Right atrium auricular region (tissue), 2 donors: ENCODE data around the gene ZMIZ1. TPM values are rescaled to one million over a fixed set of nuclear protein-coding genes. Genes with fewer than 3 reads are reported as not detected.

ENCODE experiments used
- DNase-seq: peaks from one replicate; pipeline ENCODE4 v3.0.0-alpha.2; 2019; ENCODE audit warnings: low spot score
- H3K27ac ChIP-seq, 2 donors: fragments of 200-600 bp; sonication (generic); 1 replicate in 1 of 2; 2 replicates in 1 of 2; pipeline ENCODE4 v1.5.1; 2016 to 2019
- H3K27me3 ChIP-seq, 2 donors: fragments of 200-600 bp; sonication (generic); one replicate each; pipeline versions ENCODE4 v1.5.1 to v1.6.0; 2017 to 2019
- H3K36me3 ChIP-seq: fragments of 200-600 bp; sonication (generic); one replicate; pipeline ENCODE4 v1.5.1; 2016
- H3K4me1 ChIP-seq, 2 donors: fragments of 200-600 bp; sonication (generic); one replicate each; pipeline versions ENCODE4 v1.5.1 to v1.6.0; 2017 to 2019
- H3K4me3 ChIP-seq, 2 donors: fragments of 200-600 bp; sonication (generic); 1 replicate in 1 of 2; 2 replicates in 1 of 2; pipeline ENCODE4 v1.5.1; 2017 to 2019; ENCODE audit warnings: mild to moderate bottlenecking in 1 of 2, moderate library complexity in 1 of 2
- H3K9me3 ChIP-seq, 2 donors: fragments of 200-600 bp; sonication (generic); one replicate each; pipeline ENCODE4 v1.5.1; 2019
- CTCF ChIP-seq, 2 donors: fragments of 200-600 bp; sonication (generic); IDR thresholded peaks; one replicate each; pipeline ENCODE4 v1.5.1; 2019; ENCODE audit warnings: antibody characterized with exemption in 2 of 2
- total RNA-seq, 2 donors: library from RNA; depleted of rRNA; stranded (reverse); fragments of >200 nt; gene quantifications; one replicate each; pipeline ENCODE4 v1.1.0, GENCODE V29; 2016

Gene ZMIZ1
- total RNA-seq, 2 donors from 2014 or later: 59.3 to 71.0 TPM

- DNase-seq: no peak
These were observed 200.0 kb downstream of the ZMIZ1 start for GRCh38 chr10:79268742-79269141.

GRCh38 chr10:79269443-79269842 is 200.7 kb downstream of the ZMIZ1 start:
- Histone ChIP-seq H3K27me3 (no peaks in the 10 kb centered on the region), H3K4me1 (peaks cover 0 to 100% of the 10 kb centered on the region in 2 donors), H3K9me3 (no peaks in the 10 kb centered on the region), H3K36me3 (no peaks in the 10 kb centered on the region), H3K27ac (peak overlapping the region in 1 of 2 donors; percentile 89), H3K4me3 (no peak overlapping the region)
- no peak for DNase-seq
- no peak for TF ChIP-seq CTCF (IDR thresholded peaks at IDR 0.05)

More at GRCh38 chr10:79268742-79269141, 200.0 kb downstream of the ZMIZ1 start:
- H3K9me3 ChIP-seq: no peaks in the 10 kb centered on the region
- peak overlapping the region in 1 of 2 donors; percentile 89 for H3K27ac ChIP-seq
- no peaks in the 10 kb centered on the region for H3K36me3 ChIP-seq
- no peaks in the 10 kb centered on the region for H3K27me3 ChIP-seq
- TF ChIP-seq CTCF (IDR thresholded peaks at IDR 0.05): no peak
- no peak overlapping the region for H3K4me3 ChIP-seq
- H3K4me1 ChIP-seq: peaks cover 0 to 100% of the 10 kb centered on the region in 2 donors

GRCh38 chr10:79269969-79270368 is 201.2 kb downstream of the ZMIZ1 start:
- Histone ChIP-seq H3K9me3 (no peaks in the 10 kb centered on the region), H3K36me3 (no peaks in the 10 kb centered on the region), H3K4me1 (peaks cover 0 to 100% of the 10 kb centered on the region in 2 donors), H3K4me3 (no peak overlapping the region), H3K27me3 (no peaks in the 10 kb centered on the region), H3K27ac (peak overlapping the region; percentile 38 to 89)
- no peak for DNase-seq
- no peak for TF ChIP-seq CTCF (IDR thresholded peaks at IDR 0.05)

- H3K4me1 ChIP-seq: peaks cover 0 to 100% of the 10 kb centered on the region in 2 donors
- H3K9me3 ChIP-seq: no peaks in the 10 kb centered on the region
- peak overlapping the region; percentile 38 to 89 for H3K27ac ChIP-seq
- peak; percentile 85 for DNase-seq
- no peaks in the 10 kb centered on the region for H3K27me3 ChIP-seq
- TF ChIP-seq CTCF (IDR thresholded peaks at IDR 0.05): no peak
- no peak overlapping the region for H3K4me3 ChIP-seq
- no peaks in the 10 kb centered on the region for H3K36me3 ChIP-seq
These were observed 201.9 kb downstream of the ZMIZ1 start for GRCh38 chr10:79270466-79271246.

- Histone ChIP-seq H3K9me3 (no peaks in the 10 kb centered on the region), H3K27me3 (no peaks in the 10 kb centered on the region), H3K4me1 (peaks cover 0 to 94% of the 10 kb centered on the region in 2 donors), H3K27ac (peak overlapping the region; percentile 89 to 97), H3K36me3 (peaks cover 8% of the 10 kb centered on the region), H3K4me3 (no peak overlapping the region)
- no peak for DNase-seq
- TF ChIP-seq CTCF (IDR thresholded peaks at IDR 0.05): no peak
These were observed 203.6 kb downstream of the ZMIZ1 start for GRCh38 chr10:79272353-79272752.
